GM21526 (cell line): Measurements from ENCODE around the gene MPPE1.

ENCODE experiments used
- ATAC-seq: cut with Tn5 transposase; IDR thresholded peaks from one replicate; pipeline ENCODE4 v1.9.1; 2021; ENCODE audit warnings: moderate library complexity; ENCODE audit not compliant: unreplicated experiment, low FRiP score

The MPPE1 gene

DNA sequence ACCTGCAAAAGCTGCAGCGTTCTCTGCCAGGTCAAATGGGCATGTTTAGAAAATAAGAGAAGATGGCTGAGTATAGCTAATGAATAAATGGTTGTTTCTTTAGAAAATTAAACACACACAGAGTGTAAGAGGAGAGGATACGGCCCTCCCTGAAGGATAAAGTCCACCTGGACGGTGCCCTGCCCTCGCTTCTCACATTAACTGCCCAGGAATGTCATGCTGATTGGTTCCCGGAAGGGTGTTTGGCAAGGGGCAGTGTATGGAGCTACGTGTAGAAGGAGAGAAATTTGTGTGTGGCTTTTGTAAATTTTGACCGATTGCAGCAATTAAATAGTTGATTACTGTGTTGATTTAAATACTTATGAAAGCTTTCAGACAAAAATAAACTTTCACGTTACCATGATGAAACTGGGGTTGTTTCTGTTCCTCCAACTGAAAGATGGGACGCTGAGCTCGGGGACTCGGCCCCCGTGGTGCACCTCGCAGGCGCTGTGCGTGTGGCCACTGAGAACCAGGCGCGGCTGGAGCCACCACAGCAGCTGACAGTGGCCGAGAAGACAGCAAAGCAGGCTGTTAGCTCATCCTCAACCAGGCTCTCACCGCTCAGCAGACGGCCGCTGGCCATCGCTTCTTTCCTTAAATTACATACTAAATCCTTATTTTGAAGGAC lies 22.7 kb downstream of the MPPE1 start:
- no peak for ATAC-seq

DNA sequence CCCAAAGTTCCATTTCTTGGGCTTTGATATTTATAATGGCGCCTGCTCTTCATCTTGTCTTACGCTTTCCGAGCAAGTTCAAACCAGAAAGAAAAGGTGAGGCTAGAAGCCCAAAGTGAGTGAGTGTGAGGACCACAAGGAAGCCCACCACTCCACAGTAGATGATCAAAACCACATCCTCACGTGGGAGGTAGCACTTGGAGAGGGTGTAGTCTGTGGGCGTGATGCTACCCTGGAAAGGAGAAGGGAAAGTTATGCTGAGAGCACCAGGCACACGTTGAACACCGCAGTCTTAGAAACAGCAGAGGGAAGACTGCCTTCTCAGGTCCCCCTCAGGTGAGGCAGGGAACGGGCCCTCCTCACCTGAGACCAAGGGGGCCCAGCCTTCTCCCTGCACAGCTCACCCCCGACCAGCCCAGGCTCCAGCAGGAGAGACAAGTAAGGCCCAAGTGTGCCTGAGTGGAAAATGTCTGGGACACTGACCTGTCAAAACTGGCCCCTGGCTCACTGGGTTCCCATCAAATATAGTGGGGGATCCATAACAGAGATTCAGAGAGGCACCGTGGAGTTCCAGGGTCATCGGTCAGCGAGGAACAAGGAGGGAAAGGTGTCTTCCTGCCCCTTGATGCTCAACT lies 23.6 kb downstream of the MPPE1 start:
- no peak for ATAC-seq

DNA sequence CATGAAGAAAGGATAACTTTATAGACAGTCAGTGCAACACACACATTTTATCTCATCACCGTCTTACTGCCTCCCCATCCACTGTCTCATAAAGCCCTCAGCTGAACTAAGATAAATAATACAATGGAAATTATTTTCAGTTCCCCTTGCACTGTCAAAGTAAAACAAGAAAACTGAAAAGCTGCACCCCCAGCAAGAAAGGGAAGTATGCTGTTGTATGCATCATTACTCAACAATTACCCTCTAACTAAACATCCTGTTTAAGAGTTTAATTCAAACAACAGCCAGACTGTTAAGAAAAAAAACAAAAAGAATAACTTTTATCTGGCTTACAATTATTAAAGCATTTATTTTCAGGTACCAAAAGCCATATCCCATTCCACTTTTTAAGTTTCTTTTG lies 25.0 kb downstream of the MPPE1 start:
- no peak for ATAC-seq

DNA sequence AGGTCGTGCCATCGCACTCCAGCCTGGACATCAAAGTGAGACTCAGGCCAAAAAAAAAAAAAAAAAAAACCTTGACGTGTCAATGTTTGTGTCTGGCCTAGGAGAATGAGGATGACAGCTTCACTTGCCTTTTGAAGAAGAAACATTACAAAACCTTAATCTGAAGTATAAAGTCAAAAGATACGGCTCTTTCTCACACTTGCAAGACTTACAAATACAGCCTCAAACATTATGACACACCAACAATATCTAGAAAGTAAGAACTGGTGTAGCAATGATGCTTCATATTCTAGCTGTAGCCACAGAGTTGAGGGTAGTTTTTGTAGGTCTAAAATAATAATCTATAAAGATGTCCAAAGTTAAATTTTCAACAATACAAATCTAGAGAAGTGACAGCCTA lies 25.5 kb downstream of the MPPE1 start:
- no peak for ATAC-seq

DNA sequence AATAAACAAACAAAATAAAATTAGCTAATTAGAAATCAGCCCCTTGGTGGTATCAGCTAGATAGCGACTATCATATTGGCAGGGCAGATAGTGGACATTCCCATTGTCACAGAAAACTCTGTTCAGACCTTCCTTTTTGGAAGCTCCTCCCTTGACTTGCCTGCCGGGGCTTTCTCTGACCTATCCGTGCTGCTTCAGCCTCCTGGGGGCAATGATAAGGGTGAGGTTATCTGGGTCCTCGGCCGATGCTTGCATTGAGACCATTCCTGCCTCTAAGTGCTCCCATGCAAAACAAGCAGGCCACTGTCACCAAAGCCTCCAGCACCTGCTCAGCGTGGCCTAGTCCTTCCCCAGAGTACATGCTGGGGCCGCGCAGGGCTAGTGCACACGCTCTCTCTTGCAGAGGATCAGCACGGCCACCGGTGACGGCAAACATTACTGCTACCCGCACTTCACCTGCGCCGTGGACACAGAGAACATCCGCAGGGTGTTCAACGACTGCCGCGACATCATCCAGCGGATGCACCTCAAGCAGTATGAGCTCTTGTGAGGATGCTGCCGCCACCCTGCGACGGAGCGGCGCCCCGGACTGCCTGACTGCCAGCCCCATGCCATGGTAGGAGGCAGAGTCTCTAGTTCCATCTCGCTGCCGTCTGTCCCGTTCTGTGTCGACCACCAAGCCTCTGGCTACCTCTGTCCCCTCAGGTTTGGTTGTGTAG lies 27.4 kb downstream of the MPPE1 start:
- ATAC-seq, result no peak

DNA sequence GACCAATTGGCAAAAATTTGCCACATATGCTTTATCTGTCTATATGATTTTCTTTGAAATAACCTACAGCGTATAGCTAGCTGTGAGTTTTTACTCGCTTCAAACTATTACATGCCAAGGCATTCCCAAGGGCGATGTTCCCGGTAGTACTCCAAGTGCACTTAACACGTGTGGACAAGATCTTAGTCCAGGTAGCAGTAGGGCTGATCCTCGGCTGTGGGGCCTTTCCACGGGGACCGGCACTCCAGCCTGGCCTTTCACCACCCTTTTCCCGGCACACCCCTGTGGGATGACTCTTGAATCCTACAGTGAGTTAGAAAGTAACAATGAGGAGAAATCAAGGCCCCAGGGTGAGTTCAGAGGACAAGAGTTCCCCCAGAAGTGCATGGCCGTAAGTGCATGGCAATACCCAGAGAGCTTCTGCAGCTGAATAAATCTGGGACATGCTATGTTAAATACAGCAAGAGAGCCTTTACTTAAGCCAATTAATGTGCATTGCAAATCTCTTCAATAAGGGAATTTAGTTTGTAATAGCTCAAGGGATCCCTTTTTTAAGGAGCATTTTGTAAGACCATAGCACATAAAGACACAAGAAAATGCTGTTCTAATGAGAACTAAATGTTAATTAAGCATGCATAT lies 30.5 kb downstream of the MPPE1 start:
- no peak for ATAC-seq

DNA sequence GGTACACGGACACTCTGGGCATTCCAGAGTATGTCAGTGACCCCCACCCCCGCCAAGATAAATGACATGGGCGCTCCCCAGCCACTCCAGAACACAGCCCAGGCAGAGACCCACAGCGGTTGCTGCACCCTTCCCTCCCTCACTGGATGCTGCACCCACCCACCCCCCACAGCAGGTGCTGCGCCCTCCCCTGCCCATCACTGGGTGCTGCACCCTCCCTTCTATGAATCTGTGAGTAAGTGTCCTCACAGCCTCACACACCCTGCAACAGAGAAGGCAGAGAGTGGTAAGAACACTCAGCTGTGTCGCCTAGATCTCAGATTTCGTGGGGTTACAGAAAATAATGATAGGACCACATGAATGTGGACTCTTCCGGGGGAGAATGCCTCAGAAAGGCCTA lies 33.4 kb downstream of the MPPE1 start:
- ATAC-seq, result no peak

DNA sequence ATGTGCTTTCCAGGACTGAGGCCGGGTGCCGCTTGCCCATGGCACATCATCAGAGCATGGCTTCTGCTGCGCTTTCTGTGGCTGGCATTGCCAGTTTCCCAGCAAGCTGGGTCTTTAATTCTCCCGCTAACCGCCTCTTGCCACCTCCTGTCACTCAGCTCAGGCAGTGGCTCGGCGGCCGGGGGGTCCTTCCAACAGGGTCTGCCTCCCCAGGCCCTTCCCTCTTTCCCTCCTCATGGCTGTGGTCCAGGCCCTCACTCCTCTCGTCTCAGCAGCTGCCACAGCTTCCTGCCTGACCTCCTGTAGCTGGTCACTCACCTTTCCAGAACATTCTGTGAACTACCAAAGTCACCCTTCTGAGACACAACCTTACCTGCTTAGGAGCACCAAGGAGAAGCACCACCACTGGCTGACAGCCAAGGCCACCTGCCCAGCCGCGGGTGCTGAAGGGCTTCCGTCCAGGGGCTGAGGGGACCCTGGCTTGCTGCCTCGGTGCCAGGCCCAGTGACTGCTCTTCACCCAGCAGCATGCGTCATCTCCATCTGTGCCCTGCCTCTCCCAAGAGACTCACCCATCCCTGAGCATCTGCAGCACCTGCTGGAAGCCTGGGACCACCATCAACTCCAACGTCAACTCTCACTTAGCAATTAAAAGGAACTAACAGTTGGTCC lies 34.3 kb downstream of the MPPE1 start:
- no peak for ATAC-seq

DNA sequence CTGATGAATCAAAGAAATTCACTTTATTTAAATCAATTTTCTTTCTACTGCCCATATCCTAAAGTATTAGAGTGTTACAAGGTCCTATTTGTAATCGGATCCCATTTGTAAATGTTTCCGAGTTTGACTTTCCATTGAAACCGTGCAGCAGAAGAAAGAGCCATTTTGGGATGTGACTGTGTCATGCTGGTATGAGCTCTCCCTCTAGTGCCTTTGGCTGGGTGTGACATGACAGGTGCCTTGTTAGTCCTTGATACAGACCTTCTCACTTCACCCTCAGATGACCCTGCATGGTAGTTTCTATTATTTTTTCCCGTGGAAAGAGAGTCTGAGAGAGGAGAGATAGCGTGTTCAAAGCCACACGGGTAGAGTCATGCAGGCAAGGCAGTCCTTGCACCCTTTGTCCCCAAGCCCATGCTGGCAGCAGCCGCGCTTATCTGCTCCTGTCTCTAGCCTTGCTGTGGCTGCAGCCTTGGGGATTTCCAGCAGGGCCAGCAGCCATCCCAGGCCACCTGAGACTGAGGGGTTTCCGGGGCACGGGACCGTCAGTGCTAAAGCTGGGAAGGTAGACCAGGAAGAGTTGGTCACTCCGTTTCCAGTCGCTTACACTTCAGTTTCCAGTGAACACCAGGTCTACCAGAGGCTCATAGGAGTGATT lies 35.5 kb downstream of the MPPE1 start:
- ATAC-seq, result no peak

DNA sequence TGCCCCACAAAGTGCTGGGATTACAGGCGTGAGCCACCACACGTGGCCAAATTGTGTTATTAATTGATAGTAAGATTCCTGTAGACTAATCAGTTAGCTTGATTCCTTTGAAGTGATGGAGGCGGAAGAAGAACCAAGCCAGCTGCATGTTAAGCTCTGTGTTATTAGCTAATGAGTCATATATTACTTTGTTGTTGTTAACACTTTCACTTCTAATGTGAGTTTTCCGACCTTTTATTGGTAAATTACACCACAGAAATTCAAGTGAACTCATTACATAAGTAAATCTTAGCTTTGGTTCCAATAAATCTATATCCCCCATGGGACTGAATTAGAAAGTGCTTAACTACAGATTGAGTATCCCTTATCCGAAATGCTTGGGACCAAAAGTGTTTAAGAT lies 36.6 kb downstream of the MPPE1 start:
- ATAC-seq, result no peak

DNA sequence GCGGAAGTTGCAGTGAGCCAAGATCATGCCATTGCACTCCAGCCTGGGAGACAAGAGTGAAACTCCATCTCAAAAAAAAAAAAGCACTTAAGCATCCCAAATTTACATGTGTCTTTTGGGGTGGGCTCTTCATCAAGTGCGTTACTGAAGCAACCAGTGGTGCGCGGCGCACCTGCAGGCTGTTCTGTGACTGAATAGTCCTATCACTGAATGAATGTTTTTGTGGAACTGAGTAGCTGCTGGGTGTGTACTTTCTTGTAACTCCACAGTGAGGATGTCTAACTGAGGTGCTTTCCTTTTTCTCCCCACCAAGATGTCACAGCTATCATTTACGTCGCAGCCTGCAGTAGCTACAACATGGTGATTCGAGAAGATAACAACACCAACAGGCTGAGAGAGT lies 39.9 kb downstream of the MPPE1 start:
- ATAC-seq, result no peak

DNA sequence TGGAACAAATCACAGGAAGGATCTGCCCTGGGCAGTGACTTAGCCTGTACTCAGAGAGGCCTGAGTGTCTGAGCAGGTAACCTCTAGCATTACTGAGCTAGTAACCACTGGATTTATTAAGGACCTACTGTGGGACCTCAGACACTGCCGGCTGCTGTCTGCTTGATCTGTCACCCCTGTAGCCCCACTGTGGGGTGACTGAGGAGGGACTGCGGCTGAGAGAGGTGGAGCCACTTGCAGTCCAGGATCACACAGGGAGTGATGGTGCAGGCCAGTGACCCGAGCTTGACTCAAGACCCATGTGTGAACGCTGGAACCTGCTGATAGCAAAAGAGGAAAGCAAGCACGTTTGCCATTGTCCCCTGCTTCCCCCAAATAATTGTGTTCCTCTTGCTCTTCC lies 41.4 kb downstream of the MPPE1 start:
- ATAC-seq, result no peak

DNA sequence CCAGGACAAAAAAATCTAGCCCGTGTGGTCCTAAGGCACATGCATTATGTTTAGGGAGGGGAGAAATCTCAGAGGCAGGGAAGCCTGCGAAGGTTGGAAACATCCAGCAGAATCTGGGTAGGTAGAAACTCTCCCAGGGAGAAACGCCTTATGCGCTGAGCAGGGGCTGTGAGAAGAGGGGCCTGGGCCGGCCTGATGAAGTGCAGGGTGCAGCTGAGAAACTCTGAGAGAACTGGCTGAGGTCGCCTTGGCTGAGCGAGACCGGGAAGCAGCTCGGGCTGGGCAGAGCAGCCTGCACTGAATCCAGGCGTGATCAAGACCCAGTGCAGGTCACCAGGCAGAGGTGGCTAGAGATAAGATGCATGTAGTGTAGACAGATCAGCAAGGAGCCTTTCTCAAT lies 41.8 kb downstream of the MPPE1 start:
- ATAC-seq, result no peak

DNA sequence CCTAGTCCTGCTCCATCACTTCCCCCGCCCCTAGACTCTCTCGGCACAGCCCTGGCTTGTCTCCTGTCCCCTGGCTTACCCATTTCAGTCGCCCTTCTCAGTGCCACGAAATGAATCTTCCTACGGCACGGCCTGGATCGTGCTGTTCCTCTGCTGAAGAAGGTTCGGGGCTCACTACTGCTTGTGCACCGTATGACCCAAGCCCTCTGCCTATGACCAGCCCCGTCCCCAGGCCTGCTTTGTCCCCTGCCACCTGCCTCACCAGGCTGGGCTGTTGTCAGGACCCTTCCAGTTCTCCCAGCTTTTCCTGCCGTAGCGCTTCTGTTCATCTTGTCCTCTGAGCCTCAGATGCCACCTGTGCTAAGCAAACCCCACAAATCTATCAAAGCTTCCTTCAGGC lies 43.0 kb downstream of the MPPE1 start:
- ATAC-seq, result no peak

DNA sequence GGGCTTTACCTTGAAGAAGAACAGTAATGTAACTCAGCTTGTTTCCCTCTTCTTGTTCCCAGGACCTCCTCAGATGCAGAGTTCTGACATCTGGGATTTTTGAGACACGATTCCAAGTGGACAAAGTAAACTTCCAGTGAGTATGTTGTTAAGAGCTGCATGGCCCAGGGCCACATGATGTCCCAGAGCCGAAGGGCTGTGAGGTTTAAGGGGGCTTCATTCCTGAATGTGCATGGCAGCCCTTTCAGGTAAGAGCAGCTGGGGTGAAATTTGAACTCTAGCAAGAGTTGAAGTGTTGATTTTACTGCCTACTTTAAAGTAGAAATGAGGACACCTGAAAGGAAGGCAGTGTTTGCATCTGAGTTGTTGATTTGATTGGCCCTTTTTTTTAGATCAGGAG lies 43.6 kb downstream of the MPPE1 start:
- ATAC-seq, result no peak

DNA sequence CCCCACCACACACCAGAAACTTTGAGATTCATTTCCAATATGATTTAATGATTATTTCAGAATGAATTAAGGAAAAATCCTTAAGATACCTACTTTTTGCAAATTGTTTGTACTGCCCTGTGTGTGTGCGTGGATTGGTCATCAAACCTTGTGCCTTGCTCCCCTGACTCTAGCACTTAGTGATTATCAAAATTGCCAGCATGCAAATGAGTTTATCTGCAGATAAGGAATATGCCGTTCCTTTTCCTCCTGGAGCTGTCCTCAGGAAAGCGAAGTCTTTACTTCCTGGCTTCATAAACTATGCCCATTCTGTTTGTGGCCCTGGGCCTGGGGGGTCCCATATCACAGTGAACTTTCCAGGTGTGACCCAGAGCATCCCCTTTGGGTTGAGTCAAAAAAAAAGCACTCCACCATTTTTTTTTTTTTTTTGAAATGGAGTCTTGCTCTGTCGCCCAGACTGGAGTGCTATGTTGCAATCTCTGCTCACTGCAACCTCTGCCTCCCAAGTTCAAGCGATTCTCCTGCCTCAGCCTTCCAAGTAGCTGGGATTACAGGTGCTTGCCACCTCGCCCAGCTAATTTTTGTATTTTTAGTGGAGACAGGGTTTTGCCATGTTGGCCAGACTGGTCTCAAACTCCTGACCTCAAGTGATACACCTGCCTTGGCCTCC lies 45.5 kb downstream of the MPPE1 start:
- ATAC-seq, result no peak

DNA sequence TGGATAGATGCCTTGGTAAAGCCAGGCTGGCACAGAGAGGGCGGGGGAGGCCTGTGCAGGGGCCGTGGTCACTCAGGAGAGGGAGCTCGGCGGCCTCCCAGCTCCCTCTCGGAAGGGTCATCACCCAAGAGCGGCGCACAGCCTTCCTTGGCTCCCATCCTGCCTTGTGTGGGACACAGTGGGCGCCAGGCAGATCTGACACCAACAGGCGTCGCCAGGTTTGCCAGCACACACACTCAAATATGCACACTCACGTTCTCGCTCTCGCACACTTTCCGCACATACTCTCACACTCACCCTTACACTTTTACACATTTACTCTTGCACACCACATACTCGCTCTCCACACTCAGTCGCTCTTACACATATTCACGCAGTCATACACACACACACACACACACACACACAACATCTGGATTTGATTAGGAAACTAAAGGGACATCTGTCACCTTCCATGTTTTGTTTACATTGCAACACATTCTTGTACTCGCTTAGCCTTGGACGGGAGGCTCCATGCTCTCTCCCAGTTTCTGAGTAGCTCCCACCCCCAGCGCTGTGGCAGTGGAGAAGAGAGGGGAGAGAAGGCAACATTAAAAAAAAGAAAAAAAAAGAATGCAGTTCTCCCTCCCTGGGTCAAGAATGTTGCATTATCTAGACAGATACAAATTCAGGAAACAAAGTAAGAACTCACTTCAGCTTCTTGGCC lies 46.4 kb downstream of the MPPE1 start:
- no peak for ATAC-seq

DNA sequence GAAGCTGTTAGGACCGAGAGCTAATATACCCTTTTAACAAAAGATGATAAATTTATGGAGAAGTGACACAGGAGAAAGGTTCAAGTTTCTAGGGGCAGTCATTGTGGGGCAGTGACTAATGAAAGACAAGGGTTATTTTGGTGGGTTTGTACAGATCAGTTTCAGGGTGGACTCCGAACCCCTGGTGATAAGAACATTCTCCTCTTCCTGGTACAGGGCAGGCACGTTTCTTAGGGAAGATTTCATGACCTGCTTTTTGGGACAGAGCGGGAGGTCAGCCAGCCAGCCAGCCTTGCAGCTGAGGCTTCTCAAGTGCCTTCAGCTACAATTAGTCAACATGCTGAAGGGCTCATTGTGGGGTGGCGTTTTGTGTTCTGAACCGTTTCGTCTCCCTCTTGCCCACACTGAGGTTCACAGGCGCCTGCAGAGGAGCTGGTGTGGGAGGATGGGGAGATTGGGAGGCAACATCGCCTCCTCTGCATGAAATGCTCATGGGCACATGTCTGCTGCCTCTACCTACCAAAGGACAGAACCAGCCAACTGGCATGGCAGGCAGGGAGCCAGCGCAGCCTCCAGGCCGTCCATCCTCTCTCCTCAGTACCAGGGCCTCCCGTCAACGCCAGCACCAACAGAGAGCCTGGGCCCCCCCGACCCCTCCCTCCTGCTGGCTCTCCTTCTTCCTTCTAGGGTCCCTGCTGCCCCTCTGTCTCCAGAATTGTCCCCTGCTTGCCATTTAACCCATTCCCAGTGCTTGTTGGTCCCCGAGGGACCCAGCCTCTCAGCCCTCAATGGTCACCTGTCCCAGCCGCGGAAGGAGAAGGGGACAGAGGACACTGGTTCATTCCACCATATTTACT lies 47.3 kb downstream of the MPPE1 start:
- no peak for ATAC-seq
